ENCODE data around the gene IQSEC1.

Gene IQSEC1

DNA sequence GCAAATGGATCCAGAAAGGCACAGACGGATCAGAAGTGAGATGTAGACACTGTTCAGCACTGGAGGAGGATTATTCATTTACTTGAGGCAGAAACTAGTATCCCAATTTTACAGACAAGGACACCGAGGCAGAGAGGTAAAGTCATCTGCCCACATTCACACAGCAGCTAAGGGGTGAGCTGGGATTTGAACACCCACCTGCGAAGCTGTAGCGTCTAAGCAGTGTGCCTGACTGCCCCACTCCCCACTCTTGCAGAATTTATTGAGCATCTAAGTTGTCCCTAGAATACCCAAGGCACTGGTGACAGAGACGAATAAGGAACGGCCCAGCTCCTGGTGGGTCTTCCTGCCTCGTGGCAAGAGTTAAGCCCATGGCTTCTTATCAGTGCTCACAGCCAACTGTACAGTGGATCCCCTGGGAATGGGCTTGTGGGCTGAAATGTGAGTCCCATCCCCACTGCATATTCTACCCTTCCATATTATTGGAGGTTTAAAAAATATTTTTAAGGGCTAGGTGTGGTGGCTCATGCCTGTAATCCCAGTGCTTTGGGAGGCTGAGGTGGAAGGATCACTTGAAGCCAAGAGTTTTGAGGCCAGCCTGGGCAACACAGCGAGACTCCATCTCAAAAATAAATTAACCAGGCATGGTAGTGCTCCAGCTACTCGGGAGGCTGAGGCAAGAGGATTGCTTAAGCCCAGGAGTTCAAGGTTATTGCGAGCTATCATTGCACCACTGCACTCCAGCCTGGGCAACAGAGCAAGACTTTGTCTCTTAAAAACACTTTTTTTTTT, 77.6 kb downstream of the IQSEC1 start:
- no peak for DNase-seq

DNA sequence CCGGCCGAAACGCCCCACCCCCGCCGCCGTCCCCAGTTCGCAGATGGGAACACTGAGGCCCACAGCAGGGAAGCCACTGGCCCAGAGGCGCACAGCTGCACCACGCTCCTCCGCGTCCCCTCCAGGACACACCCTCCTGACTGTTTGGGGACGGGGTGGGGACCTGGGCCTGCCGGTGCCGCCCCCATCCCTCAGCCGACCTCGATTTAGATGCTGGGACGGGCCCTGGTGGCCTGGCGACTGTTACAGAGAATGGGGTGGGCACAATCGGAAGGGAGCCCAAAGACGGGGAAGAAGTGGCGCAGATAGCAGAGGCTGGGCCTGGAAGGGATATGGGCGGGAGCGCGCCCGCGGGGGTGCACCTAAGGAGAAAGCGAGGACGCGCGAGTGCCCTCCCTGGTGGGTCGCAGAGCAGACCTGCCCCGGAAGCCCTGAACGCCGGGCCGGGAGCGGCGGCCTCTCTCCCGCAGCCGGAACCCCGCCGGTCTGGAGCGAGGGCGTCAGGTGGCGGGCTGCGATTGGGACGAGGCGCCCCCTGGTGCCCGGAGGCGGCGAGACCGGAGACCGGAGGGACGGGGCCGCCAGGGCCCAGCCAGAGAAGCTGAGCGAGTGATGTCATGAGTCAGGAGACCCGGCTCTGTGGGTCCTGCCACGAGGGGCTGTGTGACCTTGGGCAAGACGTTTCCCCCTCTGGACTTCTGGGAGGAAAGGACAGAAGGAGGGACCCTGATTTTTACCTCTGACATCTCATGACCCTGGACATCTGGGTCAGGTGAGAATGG, 78.4 kb downstream of the IQSEC1 start:
- DNase-seq = peak; percentile 26 to 87

DNA sequence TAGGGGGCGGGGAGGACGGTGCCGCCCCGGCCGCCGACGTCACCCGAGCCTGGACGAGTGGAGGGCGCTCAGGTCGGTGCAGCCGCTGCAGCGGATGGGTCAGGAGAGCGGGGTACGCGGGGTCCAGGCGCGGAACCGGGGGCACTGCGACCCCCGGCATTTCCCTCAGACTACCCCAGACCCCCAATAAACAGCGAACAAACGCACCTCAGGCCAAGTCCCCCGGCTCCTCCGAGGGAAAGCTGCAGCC, 78.9 kb downstream of the IQSEC1 start:
- no peak for DNase-seq

DNA sequence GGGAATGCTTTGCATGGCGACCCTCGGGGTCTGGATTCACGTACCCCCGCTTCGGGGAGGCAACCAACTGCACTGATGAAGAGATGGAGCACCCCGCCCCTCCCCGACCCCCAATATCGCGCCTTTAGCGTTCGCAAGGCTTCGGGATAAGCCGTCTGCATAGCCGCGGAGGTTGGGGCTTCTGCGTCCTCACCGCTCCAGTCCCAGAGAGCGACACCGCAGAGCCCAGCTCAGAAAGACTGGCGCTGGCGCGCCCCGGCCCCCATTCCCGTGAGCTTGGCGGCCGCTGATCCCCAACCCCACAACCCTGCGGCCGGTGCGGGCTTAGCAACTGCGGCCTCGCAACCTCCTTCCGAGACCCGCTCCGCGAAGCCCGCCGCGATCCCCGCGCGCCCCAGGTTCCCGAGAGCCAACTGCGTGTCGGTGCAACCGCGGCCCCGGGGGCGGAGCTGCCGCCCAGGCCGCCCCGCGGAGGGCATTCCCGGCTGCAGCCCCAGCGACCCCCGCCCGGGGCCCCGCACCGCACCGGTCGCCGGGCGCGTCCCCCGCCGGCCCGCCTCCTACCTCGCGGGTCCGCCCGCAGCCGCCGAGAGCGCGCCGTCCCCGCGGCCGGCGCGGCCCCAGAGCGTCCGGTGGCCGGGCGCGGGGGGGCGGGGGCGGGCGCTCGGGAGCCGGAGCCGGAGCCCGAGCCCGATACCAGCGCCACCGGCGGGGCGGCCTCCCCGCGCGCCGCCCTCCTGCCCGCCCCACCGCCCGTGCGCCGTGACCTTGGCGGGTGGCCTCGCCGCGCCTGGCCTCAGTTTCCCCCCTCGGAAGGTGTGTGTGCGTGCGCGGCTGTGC, 79.5 kb downstream of the IQSEC1 start:
- peak in 1 of 2 experiments; percentile 51 for DNase-seq

DNA sequence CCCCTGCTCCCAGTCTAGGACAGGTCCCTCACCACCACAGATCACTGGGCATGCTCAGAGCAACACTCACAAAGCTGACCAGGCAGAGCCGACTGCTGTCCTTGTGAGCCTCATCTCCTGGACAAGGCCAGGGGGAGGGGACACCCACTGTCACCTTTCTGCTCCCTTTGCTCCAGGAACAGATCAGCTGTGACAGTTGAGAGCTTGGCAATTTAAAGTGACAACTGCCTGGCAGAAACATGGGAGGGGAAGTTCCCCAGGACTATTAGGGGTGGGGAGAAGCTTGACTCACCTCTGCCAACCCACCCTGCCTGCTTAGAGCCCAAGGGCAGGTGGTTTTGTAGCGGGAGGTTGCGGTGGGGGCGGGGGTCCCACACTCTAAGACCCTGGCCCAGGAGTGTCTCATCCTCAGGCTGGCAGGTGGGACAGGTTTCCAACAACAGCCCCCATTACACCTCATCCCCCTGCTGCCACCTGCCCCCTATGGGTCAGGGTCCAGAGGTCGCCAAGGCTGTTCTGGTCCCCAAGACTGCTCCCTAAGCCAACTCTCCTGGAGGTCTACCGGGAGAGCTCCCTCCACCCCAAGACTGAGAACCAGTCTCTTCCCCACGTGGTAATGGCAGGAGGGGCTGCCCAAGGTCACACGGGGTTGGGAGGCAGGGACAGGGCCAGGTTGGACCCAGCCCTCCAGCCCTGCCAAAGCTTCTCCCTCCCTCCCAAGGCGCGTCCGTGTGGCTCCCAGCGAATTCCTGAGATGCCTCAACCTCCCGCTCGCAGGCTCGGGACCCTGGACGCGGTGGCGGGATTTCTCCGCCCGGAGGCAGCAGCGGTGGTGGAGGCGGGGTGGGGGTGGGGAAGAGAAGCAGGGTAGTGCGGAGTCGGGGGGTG, 80.4 kb downstream of the IQSEC1 start:
- peak in 1 of 2 experiments; percentile 41 for DNase-seq

DNA sequence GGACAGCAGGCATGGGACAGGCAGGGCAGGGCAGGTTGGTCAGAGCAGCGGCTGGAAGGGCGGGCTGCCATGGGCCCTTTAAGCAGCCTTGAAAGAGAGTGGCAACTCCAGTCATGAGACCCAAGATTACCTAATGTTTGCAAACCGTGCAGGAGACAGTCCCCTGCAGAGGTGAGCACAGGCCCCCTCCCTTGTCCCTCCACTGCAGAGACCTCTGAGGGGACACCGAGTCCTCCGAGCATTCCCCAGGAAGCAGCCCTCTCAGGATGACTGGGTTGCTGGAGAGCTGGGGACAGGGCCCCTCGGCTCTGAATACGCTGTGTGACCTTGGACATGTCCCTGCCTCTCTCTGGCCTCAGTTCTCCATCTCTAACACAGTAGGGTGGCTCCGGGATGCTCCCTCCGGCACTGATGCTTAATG, 81.4 kb downstream of the IQSEC1 start:
- no peak for DNase-seq

DNA sequence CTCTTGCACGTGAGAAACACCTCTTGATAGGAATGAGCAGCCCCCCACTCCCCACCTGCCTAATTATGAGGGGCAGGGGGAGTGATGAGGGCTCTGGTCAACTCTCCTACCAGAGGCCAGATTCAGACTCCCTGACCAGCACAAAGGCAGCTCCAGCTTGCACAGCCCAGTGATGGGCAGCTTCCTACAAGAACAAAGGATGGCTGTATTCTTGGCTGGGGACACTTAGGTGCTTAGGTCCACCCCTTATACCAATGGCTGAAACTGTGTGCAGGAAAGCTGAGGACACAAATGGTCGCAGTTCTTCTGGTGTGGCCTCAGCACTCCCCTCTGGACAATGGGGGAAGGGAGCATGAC, 81.8 kb downstream of the IQSEC1 start:
- no peak for DNase-seq

DNA sequence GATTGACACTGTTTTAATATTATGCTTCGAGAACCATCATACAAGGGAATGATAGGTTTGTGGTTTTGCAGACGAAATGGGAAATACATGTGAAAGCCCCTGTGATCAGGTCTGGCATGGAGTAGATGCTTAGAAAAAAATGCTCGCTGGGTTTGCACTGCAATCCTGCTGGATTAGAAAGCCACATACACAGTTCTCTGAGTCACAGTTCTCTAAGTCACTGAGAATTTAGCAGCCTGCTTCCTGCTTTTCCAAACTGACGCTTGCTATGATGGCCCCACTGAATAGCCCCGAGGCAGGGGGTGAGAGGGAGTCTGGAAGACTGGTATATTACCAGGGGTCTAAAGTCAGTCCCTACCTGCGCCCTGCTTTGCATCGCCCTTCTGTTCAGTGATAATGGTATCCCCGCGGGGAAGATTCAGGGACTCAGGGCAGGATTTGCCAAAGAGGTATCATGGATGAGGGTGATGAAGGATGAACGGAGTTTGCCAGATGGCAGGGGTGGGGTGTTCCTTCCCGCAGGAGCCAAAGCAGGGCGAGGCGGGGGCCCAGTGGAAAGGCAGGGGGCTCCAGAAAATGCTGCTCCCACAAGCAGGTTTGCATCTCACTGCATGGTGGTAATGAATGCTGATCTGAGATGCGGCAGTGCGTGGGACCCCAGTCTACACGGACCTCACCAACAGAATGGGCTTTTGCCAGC, 82.3 kb downstream of the IQSEC1 start:
- peak; percentile 13 to 19 for DNase-seq

DNA sequence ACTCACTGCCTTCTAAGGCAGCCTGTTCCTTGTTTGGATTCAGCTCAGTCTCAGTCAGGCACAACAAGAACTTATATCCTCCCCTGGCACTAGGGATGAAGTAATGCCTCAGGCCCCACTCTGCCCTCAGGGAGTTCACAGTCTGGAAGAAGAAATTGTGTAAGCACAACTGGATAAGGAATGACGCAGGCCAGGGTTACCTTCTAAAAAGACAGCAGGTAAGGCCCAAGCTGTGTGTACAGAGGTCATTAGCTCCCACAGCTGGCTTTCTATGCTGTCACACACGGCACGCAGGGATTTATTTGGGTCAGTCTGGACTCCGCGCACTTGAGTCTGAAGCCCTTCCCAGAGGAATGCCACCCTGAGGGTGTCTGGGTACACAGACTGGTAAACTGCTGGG, 82.9 kb downstream of the IQSEC1 start:
- DNase-seq = no peak

DNA sequence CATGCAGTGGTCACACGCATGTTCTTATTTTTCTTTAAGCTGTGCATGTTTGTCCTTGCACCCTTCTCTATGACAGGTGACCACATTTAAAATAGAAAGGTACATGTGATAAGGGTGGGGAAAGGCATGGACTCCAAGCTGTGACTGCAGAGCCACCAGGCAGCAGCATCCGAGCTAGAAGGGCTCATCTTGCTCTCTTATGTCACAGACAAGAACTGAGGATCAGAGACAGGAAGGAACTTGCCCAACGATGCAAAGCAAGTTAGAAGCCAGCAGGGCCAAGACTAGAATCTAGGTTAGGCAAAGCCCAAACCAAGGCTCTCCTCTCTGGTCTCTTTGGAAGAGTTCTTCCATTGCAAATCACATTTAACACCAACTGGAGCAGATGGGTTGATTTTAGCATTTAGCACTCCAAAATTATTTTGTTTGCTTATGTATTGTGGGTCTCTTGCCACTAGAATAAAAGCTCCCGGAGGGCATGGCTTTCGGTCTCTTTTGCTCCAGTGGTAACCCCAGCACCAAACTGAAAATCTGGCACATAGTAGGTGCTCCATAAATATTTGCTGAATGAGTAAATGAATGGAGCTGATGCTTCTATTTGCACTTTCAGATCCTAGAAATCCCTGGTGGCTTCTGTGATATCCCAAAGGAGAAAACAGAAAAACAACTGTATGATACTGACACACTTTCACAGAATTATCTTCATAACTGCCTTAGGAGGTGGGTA, 84.3 kb downstream of the IQSEC1 start:
- DNase-seq = no peak

DNA sequence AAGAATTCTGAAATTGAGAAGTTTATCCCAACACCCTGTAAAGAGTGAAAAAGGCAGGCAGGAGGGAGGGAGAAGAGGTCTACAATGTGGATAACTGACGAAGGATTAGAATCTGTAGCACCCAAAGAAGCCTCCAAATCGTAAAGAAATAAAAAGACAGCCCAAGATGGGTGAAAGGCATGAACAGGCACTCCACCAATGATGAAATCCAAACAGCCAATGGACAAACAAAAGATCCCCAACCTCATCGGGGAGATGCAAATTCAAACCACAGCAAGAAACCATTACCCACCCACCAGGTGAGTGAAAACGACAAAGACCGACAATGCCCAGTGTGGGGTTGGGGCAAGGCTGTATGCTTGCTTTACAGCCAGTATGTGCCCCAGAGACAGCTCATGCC, 85.6 kb downstream of the IQSEC1 start:
- peak in 1 of 2 experiments; percentile 26 for DNase-seq

DNA sequence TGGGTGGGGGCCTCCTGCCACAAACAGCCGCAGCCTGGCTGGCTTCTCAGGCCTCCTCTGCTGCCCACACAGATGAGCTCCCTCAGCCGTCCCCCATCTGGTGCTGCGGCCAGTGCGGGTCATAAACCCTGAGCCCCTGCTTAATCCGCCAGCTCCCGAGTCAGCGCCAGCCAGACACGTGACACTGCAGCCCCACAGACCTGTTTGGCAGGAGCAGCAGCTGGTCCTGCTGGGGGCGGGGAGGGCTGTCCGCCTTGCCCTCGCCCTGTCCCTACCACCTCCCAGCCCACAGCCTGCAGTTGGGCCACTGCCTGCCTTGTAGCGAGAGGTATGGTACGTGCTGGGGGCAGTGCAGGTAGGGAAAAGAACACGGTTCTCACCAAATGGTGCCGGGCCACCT, 86.2 kb downstream of the IQSEC1 start:
- no peak for DNase-seq

DNA sequence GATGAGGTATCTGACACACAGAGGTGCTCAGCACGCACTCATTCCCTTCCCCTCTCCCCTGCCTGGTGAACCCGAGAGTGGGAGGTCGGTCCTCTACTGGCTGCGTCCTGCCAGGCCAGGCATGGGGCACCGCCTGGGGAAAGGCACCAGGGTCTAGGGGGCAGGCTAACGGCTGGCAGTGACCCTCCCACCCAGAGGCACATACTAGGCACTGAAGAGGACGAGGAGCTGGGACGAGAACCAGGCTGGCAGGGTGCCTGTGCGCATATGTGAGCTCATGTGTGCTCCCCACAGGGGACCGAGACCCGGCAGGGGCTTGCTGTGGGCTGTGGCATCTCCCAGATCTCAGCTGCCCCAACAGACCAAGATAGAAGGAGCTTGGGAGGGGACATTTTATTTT, 86.7 kb downstream of the IQSEC1 start:
- no peak for DNase-seq

DNA sequence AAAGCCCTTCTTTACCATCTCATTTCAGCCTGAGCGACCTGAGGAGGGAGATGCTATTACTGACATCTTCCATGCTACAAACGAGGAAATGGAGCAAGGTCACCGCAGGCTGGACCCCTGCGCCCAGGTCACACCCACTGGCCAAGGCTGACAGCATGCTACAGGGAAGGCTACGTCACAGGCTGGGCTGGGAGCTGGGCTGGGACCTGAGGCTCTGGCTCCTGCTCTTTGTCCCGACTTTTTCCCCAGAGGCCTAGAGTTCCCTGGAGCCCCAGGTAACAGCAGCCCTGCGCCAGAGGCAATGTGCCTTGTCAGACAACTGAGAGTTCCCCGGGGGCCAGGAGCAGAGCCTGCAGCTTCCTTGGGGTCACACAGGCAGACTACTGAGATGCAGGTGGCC, 87.2 kb downstream of the IQSEC1 start:
- no peak for DNase-seq

DNA sequence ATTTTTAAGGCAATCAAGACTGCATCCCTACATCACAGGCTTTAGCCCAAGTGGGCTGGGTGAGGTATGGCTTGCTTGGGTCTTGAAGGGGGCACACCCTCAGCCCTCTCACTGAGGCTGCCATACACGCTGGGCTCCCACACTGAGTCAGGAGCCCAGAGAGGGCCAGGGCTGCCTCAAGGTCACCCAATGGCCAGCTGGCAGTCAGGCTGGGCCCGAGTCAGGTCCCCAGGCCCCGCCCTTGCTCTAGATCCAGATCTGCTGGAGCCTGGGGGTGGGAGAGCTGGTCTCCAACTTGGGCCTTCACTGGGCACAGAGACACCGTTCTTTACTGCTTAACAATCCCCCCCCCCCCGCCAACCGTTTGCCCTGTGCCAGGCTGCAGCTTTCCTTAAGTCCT, 88.1 kb downstream of the IQSEC1 start:
- no peak for DNase-seq

DNA sequence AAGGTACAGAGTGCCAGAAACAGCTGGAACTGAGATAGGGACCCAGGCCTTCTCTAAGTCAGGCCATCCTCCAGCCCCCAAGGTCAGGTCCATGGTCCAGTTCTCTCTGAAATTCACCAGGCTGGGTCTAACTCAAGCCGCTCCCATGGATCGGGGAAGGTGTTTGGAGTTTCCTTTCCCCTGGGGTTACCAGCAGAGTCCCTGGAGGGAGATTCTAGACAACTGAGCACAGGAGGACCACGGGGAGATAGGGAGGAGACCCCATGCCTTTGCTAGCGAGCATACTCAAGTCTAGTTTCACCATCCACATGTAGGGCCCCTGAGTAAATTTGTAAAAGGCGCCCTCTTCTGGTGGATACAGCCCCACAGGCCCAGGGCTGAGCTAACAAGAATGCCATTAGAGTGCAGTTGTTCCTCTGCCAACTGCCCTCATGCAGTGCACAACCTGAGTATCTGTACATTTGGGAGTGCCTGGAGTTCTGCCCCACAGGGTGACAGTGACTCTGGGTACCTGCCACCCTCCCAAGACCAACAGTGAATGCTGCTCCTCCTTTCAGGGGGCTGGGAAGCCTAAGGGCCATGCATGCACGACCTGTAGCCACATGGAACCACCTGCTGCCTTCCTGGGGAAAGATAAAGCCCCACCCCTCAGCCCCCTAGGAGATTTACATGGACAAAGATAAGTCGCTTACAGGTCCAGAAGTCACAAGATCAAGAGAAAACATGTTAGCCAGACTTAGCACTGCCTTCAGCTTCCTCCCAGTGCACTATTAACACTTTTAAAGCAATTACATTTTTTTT, 89.0 kb downstream of the IQSEC1 start:
- peak; percentile 30 to 78 for DNase-seq

DNA sequence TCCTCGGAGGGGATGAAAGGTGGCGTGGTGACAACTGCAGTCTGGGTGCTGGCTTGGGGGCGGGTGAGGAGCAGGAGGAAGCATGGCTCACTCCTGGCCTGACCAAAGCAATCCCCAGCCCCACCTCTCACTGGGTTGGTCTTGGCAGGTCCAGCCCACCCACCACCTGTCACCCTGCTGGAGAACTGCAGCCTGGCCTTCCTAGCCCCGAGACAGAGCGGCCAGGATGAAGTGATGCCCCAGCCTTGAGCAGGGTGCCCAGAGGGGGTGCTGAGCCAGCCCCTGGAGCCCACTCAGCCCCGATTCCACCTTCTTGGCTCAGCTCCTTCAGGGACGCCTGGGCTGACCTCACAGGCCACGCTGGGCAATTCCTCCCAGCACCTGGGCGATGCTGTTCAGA, 89.9 kb downstream of the IQSEC1 start:
- DNase-seq = no peak

DNA sequence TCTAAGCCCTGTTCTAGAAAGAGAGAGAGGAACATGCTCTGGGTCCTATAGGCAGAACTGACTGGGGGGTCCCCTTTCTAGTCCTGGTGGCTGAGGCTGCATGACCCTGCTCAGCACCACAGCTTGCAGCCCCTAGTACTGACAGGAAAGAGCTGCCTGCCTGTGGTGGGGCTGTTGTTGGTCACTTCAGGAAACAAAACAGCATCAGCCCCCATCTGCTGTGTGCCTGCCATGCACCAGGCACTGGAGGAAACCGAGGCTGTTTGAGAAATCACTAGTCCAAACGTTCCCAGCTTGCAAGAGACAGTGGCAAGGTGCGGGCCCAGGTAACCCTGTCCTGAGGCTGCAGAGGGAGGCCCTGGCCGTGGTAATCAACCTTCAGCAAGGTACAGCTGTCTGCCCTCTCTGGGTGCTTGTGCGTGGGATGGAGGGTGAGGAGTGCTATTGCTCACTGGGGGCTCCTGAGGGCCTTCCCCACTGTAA, 90.6 kb downstream of the IQSEC1 start:
- no peak for DNase-seq

DNA sequence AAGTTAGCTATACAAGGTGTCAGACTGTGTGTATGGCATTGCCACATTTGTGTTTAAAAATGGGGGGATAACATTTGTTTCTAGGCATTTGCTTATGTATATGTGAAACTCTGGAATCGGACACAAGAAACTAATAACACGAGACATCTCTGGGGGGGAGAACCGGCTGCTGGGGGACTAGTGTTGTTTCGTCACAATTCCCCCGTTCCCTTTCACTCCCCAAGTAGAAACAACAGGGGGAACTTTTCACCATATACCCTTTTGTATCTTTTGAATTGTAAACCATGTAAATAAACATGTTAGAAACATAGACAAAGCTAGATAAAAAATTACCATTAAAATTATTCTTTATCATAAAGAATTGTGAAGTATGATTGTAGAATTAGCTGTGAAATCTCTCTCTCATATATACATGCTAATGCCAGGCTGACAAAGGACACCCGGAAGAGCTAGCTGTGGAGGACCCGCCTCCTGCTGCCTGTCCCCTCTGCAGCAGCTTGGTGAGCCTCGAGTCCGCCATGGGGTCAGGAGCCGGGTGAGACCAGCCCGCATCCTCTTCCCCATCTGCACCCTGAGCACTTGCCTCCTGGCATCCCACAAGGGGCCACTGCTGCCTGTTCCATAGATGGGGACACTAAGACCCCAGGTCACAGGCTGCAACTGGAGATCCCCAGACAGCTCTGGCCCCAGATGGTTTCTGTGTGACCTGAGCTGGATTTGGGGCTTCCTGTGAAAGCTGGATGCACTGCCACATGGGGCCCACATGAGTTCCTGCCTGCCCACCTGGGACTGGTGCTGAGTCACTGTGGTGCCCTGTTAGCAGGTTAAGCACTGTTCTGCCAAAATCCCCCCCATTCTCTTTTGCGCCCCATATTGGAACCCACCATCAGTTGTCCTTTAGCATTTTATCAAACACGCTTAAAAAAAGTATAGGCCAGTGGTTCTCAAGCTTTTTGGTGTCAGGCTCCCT, 91.6 kb downstream of the IQSEC1 start:
- no peak for DNase-seq
